NCI-H2029 (cell line): ENCODE results near the gene GGT6.
A peak's percentile ranks its signal among the peaks of the same experiment; 100 is the strongest.

Experiments used
- DNase-seq: peaks from one replicate; lab custom pipeline; 2025; lab: John Stamatoyannopoulos, UW

Gene GGT6

GRCh38 chr17:4553669-4554068, 6.7 kb downstream of the GGT6 start:
- DNase-seq = no peak

GRCh38 chr17:4551796-4552525, 8.4 kb downstream of the GGT6 start:
- DNase-seq = no peak

- no peak for DNase-seq
Observed at GRCh38 chr17:4551141-4551540, 9.2 kb downstream of the GGT6 start.

GRCh38 chr17:4550534-4551039, 9.8 kb downstream of the GGT6 start:
- DNase-seq = no peak

GRCh38 chr17:4549781-4550533, 10.4 kb downstream of the GGT6 start:
- no peak for DNase-seq

GRCh38 chr17:4548721-4549531, 11.5 kb downstream of the GGT6 start:
- peak; percentile 22 for DNase-seq

- DNase-seq = no peak
Observed at GRCh38 chr17:4548061-4548461, 12.3 kb downstream of the GGT6 start.

- DNase-seq = no peak
Observed at GRCh38 chr17:4547118-4547906, 13.1 kb downstream of the GGT6 start.

GRCh38 chr17:4545217-4545951, 15.0 kb downstream of the GGT6 start:
- DNase-seq = no peak

GRCh38 chr17:4544951-4545216, 15.5 kb downstream of the GGT6 start:
- no peak for DNase-seq

- DNase-seq = no peak
Observed at GRCh38 chr17:4544135-4544950, 16.0 kb downstream of the GGT6 start.

- no peak for DNase-seq
Observed at GRCh38 chr17:4543557-4544026, 16.8 kb downstream of the GGT6 start.

GRCh38 chr17:4542726-4543191, 17.6 kb downstream of the GGT6 start:
- DNase-seq = no peak

GRCh38 chr17:4542003-4542725, 18.2 kb downstream of the GGT6 start:
- no peak for DNase-seq

- DNase-seq = no peak
Observed at GRCh38 chr17:4541328-4542002, 18.9 kb downstream of the GGT6 start.

GRCh38 chr17:4540687-4541327, 19.6 kb downstream of the GGT6 start:
- no peak for DNase-seq

- no peak for DNase-seq
Observed at GRCh38 chr17:4540224-4540651, 20.1 kb downstream of the GGT6 start.

- DNase-seq = no peak
Observed at GRCh38 chr17:4539576-4540223, 20.7 kb downstream of the GGT6 start.
